Activated CD4-positive, alpha-beta T cell treated with anti-CD3 and anti-CD28 coated beads, Interleukin-2, Interleukin-6, amounts not matched to agents 100 ng/mL and 50 ng/mL, durations not matched to agents 16 hours and 8 hours (primary cell): ENCODE measurements around the gene PLXNA4.
A peak's percentile ranks its signal among the peaks of the same experiment; 100 is the strongest.

Experiments
- DNase-seq: peaks from one replicate; pipeline ENCODE4 v3.0.0-alpha.2; 2020

Gene PLXNA4

GRCh38 chr7:132131196-132131595 is 445.1 kb downstream of the PLXNA4 start:
- DNase-seq: no peak

- peak; percentile 17 for DNase-seq
Observed at GRCh38 chr7:132130497-132130896, 445.8 kb downstream of the PLXNA4 start.

- no peak for DNase-seq
Observed at GRCh38 chr7:132125872-132126595, 450.2 kb downstream of the PLXNA4 start.

- no peak for DNase-seq
Observed at GRCh38 chr7:132125096-132125495, 451.2 kb downstream of the PLXNA4 start.

GRCh38 chr7:132124575-132124974 is 451.7 kb downstream of the PLXNA4 start:
- no peak for DNase-seq

GRCh38 chr7:132123773-132124172 is 452.5 kb downstream of the PLXNA4 start:
- DNase-seq: no peak

GRCh38 chr7:132122901-132123300 is 453.4 kb downstream of the PLXNA4 start:
- DNase-seq: no peak

- DNase-seq: no peak
Observed at GRCh38 chr7:132121987-132122386, 454.3 kb downstream of the PLXNA4 start.

- no peak for DNase-seq
Observed at GRCh38 chr7:132118641-132119040, 457.6 kb downstream of the PLXNA4 start.

- no peak for DNase-seq
Observed at GRCh38 chr7:132117636-132118035, 458.6 kb downstream of the PLXNA4 start.

GRCh38 chr7:132117181-132117580 is 459.1 kb downstream of the PLXNA4 start:
- no peak for DNase-seq

- DNase-seq: no peak
Observed at GRCh38 chr7:132116369-132116768, 459.9 kb downstream of the PLXNA4 start.

- DNase-seq: no peak
Observed at GRCh38 chr7:132115758-132116157, 460.5 kb downstream of the PLXNA4 start.

GRCh38 chr7:132115028-132115427 is 461.2 kb downstream of the PLXNA4 start:
- no peak for DNase-seq

- no peak for DNase-seq
Observed at GRCh38 chr7:132114411-132114810, 461.9 kb downstream of the PLXNA4 start.

GRCh38 chr7:132113536-132114371 is 462.5 kb downstream of the PLXNA4 start:
- DNase-seq: no peak

GRCh38 chr7:132112657-132113056 is 463.6 kb downstream of the PLXNA4 start:
- DNase-seq: no peak

- DNase-seq: no peak
Observed at GRCh38 chr7:132112106-132112505, 464.2 kb downstream of the PLXNA4 start.

GRCh38 chr7:132110692-132111091 is 465.6 kb downstream of the PLXNA4 start:
- no peak for DNase-seq

- DNase-seq: no peak
Observed at GRCh38 chr7:132109769-132110168, 466.5 kb downstream of the PLXNA4 start.

GRCh38 chr7:132108563-132108962 is 467.7 kb downstream of the PLXNA4 start:
- no peak for DNase-seq

GRCh38 chr7:132106491-132106890 is 469.8 kb downstream of the PLXNA4 start:
- no peak for DNase-seq

GRCh38 chr7:132105096-132105495 is 471.2 kb downstream of the PLXNA4 start:
- DNase-seq: no peak

GRCh38 chr7:132103718-132104117 is 472.6 kb downstream of the PLXNA4 start:
- no peak for DNase-seq
